ENCODE results near the gene SCAF11.

Gene SCAF11

GRCh38 chr12:45883187-45883586 is 107.2 kb downstream of the SCAF11 start:
- H3K4me3 ChIP-seq (replicated peaks in 1 of 2; ENCODE audit: low read depth in 2 of 2, low read length in 2 of 2), result no peak overlapping the region
- TF ChIP-seq CTCF (IDR thresholded peaks at IDR 0.05; ENCODE audit: low read depth, low read length), result no peak
- no peak for DNase-seq (ENCODE audit: low read depth in 2 of 2)

DNA sequence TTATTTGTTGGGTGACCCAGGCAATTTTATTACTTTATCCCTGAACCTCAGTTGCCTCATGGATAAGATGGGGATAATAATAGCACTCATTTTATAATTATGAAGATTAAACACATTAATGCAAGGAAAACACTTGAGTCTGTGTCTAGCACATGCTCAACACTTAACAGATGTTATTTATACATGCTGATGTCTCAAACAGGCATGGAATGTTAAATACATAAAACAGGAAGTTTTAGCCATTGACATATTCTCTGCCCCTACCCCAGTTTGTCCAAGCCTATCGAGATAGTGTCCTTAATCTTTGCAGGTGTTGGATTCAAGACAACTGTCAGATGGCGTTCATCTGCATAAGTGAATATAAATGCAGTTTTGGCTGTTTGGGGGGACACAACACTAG is 109.8 kb downstream of the SCAF11 start:
- H3K4me3 ChIP-seq (replicated peaks in 1 of 2; ENCODE audit: low read depth in 2 of 2, low read length in 2 of 2), result no peak overlapping the region
- TF ChIP-seq CTCF (IDR thresholded peaks at IDR 0.05; ENCODE audit: low read depth, low read length), result no peak
- DNase-seq (ENCODE audit: low read depth in 2 of 2), result no peak

GRCh38 chr12:45879363-45879895 is 110.9 kb downstream of the SCAF11 start:
- DNase-seq (ENCODE audit: low read depth in 2 of 2), result peak in 1 of 2 donors; percentile 3
- no peak overlapping the region for H3K4me3 ChIP-seq (replicated peaks in 1 of 2; ENCODE audit: low read depth in 2 of 2, low read length in 2 of 2)
- TF ChIP-seq CTCF (IDR thresholded peaks at IDR 0.05; ENCODE audit: low read depth, low read length), result no peak

DNA sequence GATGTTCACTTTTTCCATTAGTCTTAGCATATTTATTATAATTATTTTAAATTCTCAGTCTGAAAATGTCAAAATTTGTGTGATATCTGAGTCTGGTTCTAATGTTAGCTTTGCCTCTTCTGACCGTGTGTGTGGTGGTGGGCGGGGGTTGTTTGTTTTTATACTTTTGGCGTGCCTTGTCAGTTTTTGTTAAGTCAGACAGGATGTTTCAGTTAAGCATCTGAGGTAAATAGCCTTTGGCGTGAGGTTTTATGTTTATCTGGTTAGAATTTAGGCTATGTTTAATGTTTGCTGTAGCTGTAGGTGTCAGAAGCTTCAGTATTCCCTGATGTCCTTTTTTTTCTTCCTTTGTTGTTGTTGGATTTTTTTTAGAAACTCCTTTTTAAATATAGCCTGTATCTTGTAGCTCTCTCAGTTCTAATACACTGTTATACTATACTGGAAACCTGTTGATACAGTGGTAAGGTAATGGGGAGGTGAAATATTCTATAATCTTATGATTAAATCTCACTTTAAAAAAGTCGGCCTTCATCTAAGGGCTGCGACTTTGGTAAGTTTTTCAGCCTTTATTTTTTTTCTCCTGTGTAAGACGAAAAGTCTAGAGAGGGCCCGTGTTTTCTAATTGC is 111.6 kb downstream of the SCAF11 start:
- H3K4me3 ChIP-seq (replicated peaks in 1 of 2; ENCODE audit: low read depth in 2 of 2, low read length in 2 of 2), result no peak overlapping the region
- peak; percentile 14 to 38 for DNase-seq (ENCODE audit: low read depth in 2 of 2)
- TF ChIP-seq CTCF (IDR thresholded peaks at IDR 0.05; ENCODE audit: low read depth, low read length), result no peak

DNA sequence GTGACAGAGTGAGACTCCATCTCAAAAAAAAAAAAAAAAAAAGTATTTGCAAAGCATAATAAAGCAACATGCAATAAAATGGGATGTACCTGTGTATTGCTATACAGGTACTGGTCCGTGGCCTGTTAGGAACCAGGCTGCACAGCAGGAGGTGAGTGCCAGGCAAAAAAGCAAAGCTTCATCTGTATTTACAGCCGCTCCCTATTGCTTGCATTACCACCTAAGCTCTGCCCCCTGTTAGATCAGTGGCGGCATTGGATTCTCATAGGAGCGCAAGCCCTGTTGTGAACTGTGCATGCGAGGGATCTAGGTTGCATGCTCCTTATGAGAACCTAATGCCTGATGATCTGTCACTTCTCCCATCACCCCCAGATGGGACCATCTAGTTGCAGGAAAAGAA is 113.3 kb downstream of the SCAF11 start:
- H3K4me3 ChIP-seq (replicated peaks in 1 of 2; ENCODE audit: low read depth in 2 of 2, low read length in 2 of 2), result no peak overlapping the region
- no peak for DNase-seq (ENCODE audit: low read depth in 2 of 2)
- no peak for TF ChIP-seq CTCF (IDR thresholded peaks at IDR 0.05; ENCODE audit: low read depth, low read length)

DNA sequence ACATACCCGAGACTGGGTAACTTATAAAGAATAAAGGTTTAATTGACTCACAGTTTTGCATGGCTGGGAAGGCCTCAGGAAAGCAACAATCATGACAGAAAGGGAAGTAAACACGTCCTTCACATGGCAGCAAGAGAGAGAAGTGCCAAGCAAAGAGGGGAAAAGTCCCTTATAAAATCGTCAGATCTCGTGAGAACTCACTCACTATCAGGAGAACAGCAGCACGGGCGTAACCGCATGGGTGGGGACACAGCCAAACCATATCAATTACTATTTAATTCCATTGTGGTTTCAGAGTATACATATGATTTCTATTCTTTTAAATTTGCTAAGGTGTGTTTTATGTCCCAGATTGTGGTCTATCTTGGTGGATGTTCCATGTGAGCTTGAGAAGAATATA is 117.9 kb downstream of the SCAF11 start:
- TF ChIP-seq CTCF (IDR thresholded peaks at IDR 0.05; ENCODE audit: low read depth, low read length), result no peak
- no peak for DNase-seq (ENCODE audit: low read depth in 2 of 2)
- H3K4me3 ChIP-seq (replicated peaks in 1 of 2; ENCODE audit: low read depth in 2 of 2, low read length in 2 of 2), result no peak overlapping the region

All from cardiac fibroblast (primary cell).